ENCODE results near the gene RAB3GAP1.

RAB3GAP1 gene

DNA sequence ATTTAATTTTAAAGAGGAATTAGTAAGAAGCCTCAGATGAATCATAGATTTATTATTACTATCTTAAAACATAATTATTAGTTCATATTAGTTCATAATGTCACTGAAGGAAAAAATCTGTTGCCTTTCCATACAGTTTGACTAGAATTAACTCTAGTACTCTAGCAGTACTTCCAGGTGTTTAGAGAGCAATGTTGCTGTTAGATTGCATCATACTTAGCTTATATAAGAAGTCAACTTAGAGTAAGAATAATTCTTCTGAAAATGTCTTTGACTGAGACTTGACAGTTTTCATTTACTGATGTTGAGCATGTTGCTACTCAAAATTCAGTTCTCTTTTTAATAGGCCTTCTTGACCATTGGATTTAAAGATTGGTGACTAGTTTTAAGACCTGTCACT, 4.7 kb downstream of the RAB3GAP1 start:
- no peak for TF ChIP-seq CTCF (conservative IDR thresholded peaks at IDR 0.05; ENCODE audit: low read depth, low read length)
- Histone ChIP-seq H3K27ac (no peak overlapping the region), H3K4me1 (ENCODE audit: low read depth, poor library complexity, severe bottlenecking) (peaks cover 47% of the 10 kb centered on the region), H3K4me2 (no peak overlapping the region), H3K27me3 (ENCODE audit: insufficient read depth, low read depth) (no peaks in the 10 kb centered on the region), H2AFZ (ENCODE audit: low read depth) (no peak overlapping the region), H3K79me2 (ENCODE audit: insufficient read depth, low read depth) (peaks cover 32% of the 10 kb centered on the region; the same call in 1 of the 2 replicates), H3K9ac (no peak overlapping the region), H3K36me3 (ENCODE audit: insufficient read depth) (no peaks in the 10 kb centered on the region), H4K20me1 (ENCODE audit: insufficient read depth) (no peaks in the 10 kb centered on the region), H3K4me3 (IDR thresholded peaks at IDR 0.05; ENCODE audit: insufficient read depth, low read depth, low read length) (no peak overlapping the region)

GRCh38 chr2:135059577-135059976, 7.5 kb downstream of the RAB3GAP1 start:
- H3K9ac ChIP-seq = no peak overlapping the region
- no peak overlapping the region for H3K4me3 ChIP-seq (IDR thresholded peaks at IDR 0.05; ENCODE audit: insufficient read depth, low read depth, low read length)
- TF ChIP-seq CTCF (conservative IDR thresholded peaks at IDR 0.05; ENCODE audit: low read depth, low read length) = no peak
- H3K27ac ChIP-seq = no peak overlapping the region
- no peaks in the 10 kb centered on the region for H4K20me1 ChIP-seq (ENCODE audit: insufficient read depth)
- no peaks in the 10 kb centered on the region for H3K36me3 ChIP-seq (ENCODE audit: insufficient read depth)
- no peak overlapping the region for H2AFZ ChIP-seq (ENCODE audit: low read depth)
- H3K4me1 ChIP-seq (ENCODE audit: low read depth, poor library complexity, severe bottlenecking) = peaks cover 39% of the 10 kb centered on the region
- no peaks in the 10 kb centered on the region for H3K27me3 ChIP-seq (ENCODE audit: insufficient read depth, low read depth)
- H3K79me2 ChIP-seq (ENCODE audit: insufficient read depth, low read depth) = peaks cover 16% of the 10 kb centered on the region; the same call in 1 of the 2 replicates
- no peak overlapping the region for H3K4me2 ChIP-seq

GRCh38 chr2:135063210-135063609, 11.1 kb downstream of the RAB3GAP1 start:
- Histone ChIP-seq H3K4me1 (ENCODE audit: low read depth, poor library complexity, severe bottlenecking) (peaks cover 10% of the 10 kb centered on the region), H3K9ac (no peak overlapping the region), H3K36me3 (ENCODE audit: insufficient read depth) (no peaks in the 10 kb centered on the region), H2AFZ (ENCODE audit: low read depth) (no peak overlapping the region), H3K79me2 (ENCODE audit: insufficient read depth, low read depth) (no peaks in the 10 kb centered on the region; the same call in 1 of the 2 replicates), H3K27ac (no peak overlapping the region), H4K20me1 (ENCODE audit: insufficient read depth) (no peaks in the 10 kb centered on the region), H3K4me2 (no peak overlapping the region), H3K4me3 (IDR thresholded peaks at IDR 0.05; ENCODE audit: insufficient read depth, low read depth, low read length) (no peak overlapping the region), H3K27me3 (ENCODE audit: insufficient read depth, low read depth) (no peaks in the 10 kb centered on the region)
- no peak for TF ChIP-seq CTCF (conservative IDR thresholded peaks at IDR 0.05; ENCODE audit: low read depth, low read length)

GRCh38 chr2:135064149-135064548, 12.1 kb downstream of the RAB3GAP1 start:
- no peak overlapping the region for H3K27ac ChIP-seq
- no peaks in the 10 kb centered on the region for H3K27me3 ChIP-seq (ENCODE audit: insufficient read depth, low read depth)
- no peaks in the 10 kb centered on the region for H4K20me1 ChIP-seq (ENCODE audit: insufficient read depth)
- H3K4me2 ChIP-seq = no peak overlapping the region
- H3K79me2 ChIP-seq (ENCODE audit: insufficient read depth, low read depth) = no peaks in the 10 kb centered on the region; the same call in 1 of the 2 replicates
- peaks cover 7% of the 10 kb centered on the region for H3K4me1 ChIP-seq (ENCODE audit: low read depth, poor library complexity, severe bottlenecking)
- no peak overlapping the region for H3K4me3 ChIP-seq (IDR thresholded peaks at IDR 0.05; ENCODE audit: insufficient read depth, low read depth, low read length)
- no peak for TF ChIP-seq CTCF (conservative IDR thresholded peaks at IDR 0.05; ENCODE audit: low read depth, low read length)
- no peak overlapping the region for H2AFZ ChIP-seq (ENCODE audit: low read depth)
- H3K36me3 ChIP-seq (ENCODE audit: insufficient read depth) = no peaks in the 10 kb centered on the region
- H3K9ac ChIP-seq = no peak overlapping the region
